SK-N-SH (cell line): ENCODE measurements around the gene NLRP7. TPM values are rescaled to one million over a fixed set of nuclear protein-coding genes. Genes with fewer than 3 reads are reported as not detected.

Source experiments
- CTCF ChIA-PET: fragments of 300-600, 350-600 bp; formaldehyde crosslinking; extraction: SDS; loops from one replicate; lab custom pipeline; 2021; lab: Yijun Ruan, JAX
- POLR2A ChIA-PET: fragments of 350-600 bp; sonication (Branson Sonifier 250); formaldehyde crosslinking; extraction: SDS; loops from one replicate; lab custom pipeline; 2020; ENCODE audit warnings: antibody characterized with exemption, inconsistent platforms; lab: Yijun Ruan, JAX
- DNase-seq: peaks from one replicate; pipeline ENCODE4 v3.0.0; 2012
- H2AFZ ChIP-seq: fragments of 200-600 bp; sonication (generic); 2 replicates; pipeline ENCODE4 v1.8.1; 2016; ENCODE audit warnings: antibody characterized with exemption, mild to moderate bottlenecking, low read depth
- H3F3A ChIP-seq: fragments of 200-600 bp; sonication (generic); replicated peaks from 2 replicates; pipeline ENCODE3; 2016; ENCODE audit warnings: antibody characterized with exemption, mild to moderate bottlenecking; ENCODE audit not compliant: insufficient read depth
- H3K27ac ChIP-seq, 2 experiments: fragments of 200-500 bp in 1 of 2; fragments of 200-600 bp in 1 of 2; sonication (Bioruptor generic) in 1 of 2; sonication (generic), shearing (Covaris generic) in 1 of 2; 2 replicates each; pipeline versions ENCODE4 v1.5.1 to v1.6.1; 2014 to 2016; ENCODE audit warnings: low read depth in 2 of 2, inconsistent platforms in 1 of 2, low read length in 1 of 2, mild to moderate bottlenecking in 1 of 2, mixed read lengths in 1 of 2
- H3K27me3 ChIP-seq: fragments of 200-600 bp; sonication (generic), shearing (Covaris generic); 2 replicates; pipeline ENCODE4 v1.6.1; 2016; ENCODE audit warnings: mixed run types; ENCODE audit not compliant: insufficient read depth
- H3K36me3 ChIP-seq, 2 experiments: fragments of 200-500 bp in 1 of 2; fragments of 200-600 bp in 1 of 2; sonication (Bioruptor generic) in 1 of 2; sonication (generic) in 1 of 2; replicated peaks in 1 of 2; 2 replicates each; pipeline versions ENCODE3 to v1.5.1; 2014 to 2016; ENCODE audit warnings: low read length in 1 of 2, mild to moderate bottlenecking in 1 of 2; ENCODE audit not compliant: insufficient read depth in 2 of 2, control insufficient read depth in 1 of 2
- H3K4me1 ChIP-seq, 2 experiments: fragments of 200-500 bp in 1 of 2; fragments of 200-600 bp in 1 of 2; sonication (Bioruptor generic) in 1 of 2; sonication (generic), shearing (Covaris generic) in 1 of 2; 2 replicates each; pipeline versions ENCODE4 v1.5.1 to v1.6.1; 2014 to 2016; ENCODE audit warnings: low read depth in 1 of 2, low read length in 1 of 2, mixed run types in 1 of 2; ENCODE audit not compliant: insufficient read depth in 2 of 2, control insufficient read depth in 1 of 2
- H3K4me2 ChIP-seq: fragments of 200-600 bp; sonication (generic), shearing (Covaris generic); 2 replicates; pipeline ENCODE4 v1.6.1; 2017; ENCODE audit warnings: mixed run types
- H3K4me3 ChIP-seq, 2 experiments: fragments of 200-500 bp in 1 of 2; fragments of 200-600 bp in 1 of 2; sonication (Bioruptor generic) in 1 of 2; sonication (generic), shearing (Covaris generic) in 1 of 2; 2 replicates each; pipeline versions ENCODE4 v1.5.1 to v1.8.1; 2014 to 2016; ENCODE audit warnings: low read depth in 2 of 2, inconsistent platforms in 1 of 2, low read length in 1 of 2, mild to moderate bottlenecking in 1 of 2, mixed read lengths in 1 of 2, moderate library complexity in 1 of 2
- H3K79me2 ChIP-seq: fragments of 200-600 bp; sonication (generic); 2 replicates; pipeline ENCODE4 v1.8.1; 2017; ENCODE audit warnings: mild to moderate bottlenecking; ENCODE audit not compliant: insufficient read depth
- H3K9ac ChIP-seq: fragments of 200-600 bp; sonication (generic); 2 replicates; pipeline ENCODE4 v1.6.1; 2017; ENCODE audit warnings: mixed run types
- H3K9me2 ChIP-seq: fragments of 200-600 bp; sonication (generic); 2 replicates; pipeline ENCODE4 v1.6.1; 2017; ENCODE audit warnings: mixed run types
- H3K9me3 ChIP-seq: fragments of 200-600 bp; sonication (generic); 2 replicates; pipeline ENCODE4 v1.6.1; 2017; ENCODE audit warnings: mixed run types, mild to moderate bottlenecking, moderate library complexity
- H4K20me1 ChIP-seq: fragments of 200-600 bp; sonication (generic); 2 replicates; pipeline ENCODE4 v1.6.1; 2017; ENCODE audit warnings: mild to moderate bottlenecking, mixed run types; ENCODE audit not compliant: insufficient read depth
- EP300 ChIP-seq, 2 experiments: IDR thresholded peaks; 2 replicates each; pipeline versions ENCODE4 v1.4.0 to v1.6.1; 2012; ENCODE audit warnings: borderline replicate concordance in 1 of 2, low read depth in 1 of 2, low read length in 1 of 2
- FOXJ3 ChIP-seq: sonication (generic); formaldehyde crosslinking; IDR thresholded peaks from 2 replicates; pipeline ENCODE4 v1.5.1; 2020; ENCODE audit warnings: mild to moderate bottlenecking, missing genetic modification reagents
- FOXM1 ChIP-seq: IDR thresholded peaks from 2 replicates; pipeline ENCODE4 v1.4.0; 2012; ENCODE audit warnings: low read depth, mild to moderate bottlenecking
- IRF3 ChIP-seq: fragments of 150-350 bp; IDR thresholded peaks from 2 replicates; pipeline ENCODE4 v1.6.1; 2016; ENCODE audit warnings: mild to moderate bottlenecking, low read depth, low read length
- MEF2A ChIP-seq: IDR thresholded peaks from 2 replicates; pipeline ENCODE4 v1.4.0; 2012; ENCODE audit warnings: low read depth, borderline replicate concordance
- POLR2AphosphoS5 ChIP-seq: IDR thresholded peaks from 2 replicates; pipeline ENCODE4 v1.6.1; 2012; ENCODE audit warnings: low read depth, low read length
- RAD21 ChIP-seq: IDR thresholded peaks from 2 replicates; pipeline ENCODE4 v1.6.1; 2012; ENCODE audit warnings: mild to moderate bottlenecking, low read length
- RCOR1 ChIP-seq: fragments of 150-350 bp; IDR thresholded peaks from 2 replicates; pipeline ENCODE4 v1.6.1; 2017; ENCODE audit warnings: antibody characterized with exemption, low read length
- REST ChIP-seq: IDR thresholded peaks from 2 replicates; pipeline ENCODE4 v1.6.1; 2012; ENCODE audit warnings: mild to moderate bottlenecking, low read depth, low read length, moderate library complexity
- SIN3A ChIP-seq: IDR thresholded peaks from 2 replicates; pipeline ENCODE4 v1.6.1; 2012; ENCODE audit warnings: low read depth, mild to moderate bottlenecking, low read length, moderate library complexity, borderline replicate concordance
- SMC3 ChIP-seq: IDR thresholded peaks from 2 replicates; pipeline ENCODE4 v1.6.1; 2012; ENCODE audit warnings: low read depth, low read length, improper control_type of control experiment
- TAF1 ChIP-seq: IDR thresholded peaks from 2 replicates; pipeline ENCODE4 v1.6.1; 2012; ENCODE audit warnings: low read depth, mild to moderate bottlenecking, low read length, moderate library complexity, borderline replicate concordance
- TCF12 ChIP-seq: IDR thresholded peaks from 2 replicates; pipeline ENCODE4 v1.4.0; 2012
- YY1 ChIP-seq: IDR thresholded peaks from 2 replicates; pipeline ENCODE4 v1.4.0; 2012; ENCODE audit warnings: low read depth, mild to moderate bottlenecking
- WGBS: methylation state at CpG from one replicate; pipeline ENCODE4 v1.1.6; 2017; ENCODE audit warnings: low lambda C conversion rate; 5-methylcytosine and 5-hydroxymethylcytosine counted together
- polyA plus RNA-seq, 3 experiments: library from polyadenylated mRNA; depleted of rRNA; stranded (reverse); fragments of >200 nt; gene quantifications; 2 replicates each; pipeline ENCODE4 v1.2.3, GENCODE V29; 2012
- TF ChIP-seq, protein P1 (sequence below): fragments of 200-600 bp; sonication (generic); IDR thresholded peaks from 2 replicates; pipeline ENCODE4 v1.6.1; 2017; ENCODE audit warnings: antibody characterized with exemption, mild to moderate bottlenecking, moderate library complexity
- TF ChIP-seq, protein P2 (sequence below): IDR thresholded peaks from 2 replicates; pipeline ENCODE4 v1.4.0; 2012; ENCODE audit warnings: low read depth, borderline replicate concordance

NLRP7 gene
- polyA plus RNA-seq, 1 of the 3 experiments (the other 2 are of a cell fraction): not detected

DNA sequence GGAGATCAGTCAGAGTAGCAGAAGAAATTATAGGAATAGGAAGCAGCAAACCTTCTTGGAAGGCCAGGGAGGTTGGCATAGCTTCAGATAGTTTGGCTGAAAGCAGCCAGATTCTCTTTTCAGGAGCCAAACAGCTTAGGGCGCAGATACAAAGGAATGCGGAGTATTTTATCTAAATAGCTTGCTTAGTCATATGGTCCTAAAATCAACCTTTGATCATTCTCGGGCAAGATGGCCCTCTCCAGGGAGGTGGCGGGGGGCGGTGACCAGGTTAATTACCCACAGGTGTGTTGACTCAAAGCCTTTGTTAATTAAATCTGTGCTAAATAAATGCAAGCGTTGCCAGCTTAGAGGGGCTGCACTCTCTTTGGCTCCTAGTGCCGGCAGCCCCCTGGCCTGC is 53.9 kb downstream of the NLRP7 start:
- Histone ChIP-seq H3K79me2 (no peaks in the 10 kb centered on the region), H3K9me2 (no peaks in the 10 kb centered on the region), H3K27me3 (peaks cover 41% of the 10 kb centered on the region), H3K36me3 (no peaks in the 10 kb centered on the region), H2AFZ (no peak overlapping the region), H3K4me3 (no peak overlapping the region), H3K4me1 (no peaks in the 10 kb centered on the region), H3K9ac (no peak overlapping the region), H4K20me1 (no peaks in the 10 kb centered on the region), H3K4me2 (no peak overlapping the region), H3K9me3 (no peaks in the 10 kb centered on the region), H3K27ac (no peak overlapping the region), H3F3A (no peaks in the 10 kb centered on the region)
- no peak for DNase-seq
- WGBS: 31% methylated on average over 7 of the region's 7 CpGs
- POLR2A ChIA-PET: interaction anchor here (0.6 kb wide), 1 partner anchor 19 kb away, joined by 3 read pairs; no protein-coding TSS in a partner anchor
- CTCF ChIA-PET: no interaction called here
- TF ChIP-seq EP300 (IDR thresholded peaks at IDR 0.05; ENCODE audit: borderline replicate concordance in 1 of 2, low read depth in 1 of 2, low read length in 1 of 2) (no peak), TAF1 (no peak), FOXM1 (no peak), IRF3 (no peak), RAD21 (no peak), YY1 (no peak), FOXJ3 (CRISPR knock-in tag) (no peak), SIN3A (no peak), REST (no peak), MEF2A (no peak), TCF12 (no peak), RCOR1 (no peak), SMC3 (no peak), POLR2AphosphoS5 (no peak)
- TF ChIP-seq, protein P1, sequence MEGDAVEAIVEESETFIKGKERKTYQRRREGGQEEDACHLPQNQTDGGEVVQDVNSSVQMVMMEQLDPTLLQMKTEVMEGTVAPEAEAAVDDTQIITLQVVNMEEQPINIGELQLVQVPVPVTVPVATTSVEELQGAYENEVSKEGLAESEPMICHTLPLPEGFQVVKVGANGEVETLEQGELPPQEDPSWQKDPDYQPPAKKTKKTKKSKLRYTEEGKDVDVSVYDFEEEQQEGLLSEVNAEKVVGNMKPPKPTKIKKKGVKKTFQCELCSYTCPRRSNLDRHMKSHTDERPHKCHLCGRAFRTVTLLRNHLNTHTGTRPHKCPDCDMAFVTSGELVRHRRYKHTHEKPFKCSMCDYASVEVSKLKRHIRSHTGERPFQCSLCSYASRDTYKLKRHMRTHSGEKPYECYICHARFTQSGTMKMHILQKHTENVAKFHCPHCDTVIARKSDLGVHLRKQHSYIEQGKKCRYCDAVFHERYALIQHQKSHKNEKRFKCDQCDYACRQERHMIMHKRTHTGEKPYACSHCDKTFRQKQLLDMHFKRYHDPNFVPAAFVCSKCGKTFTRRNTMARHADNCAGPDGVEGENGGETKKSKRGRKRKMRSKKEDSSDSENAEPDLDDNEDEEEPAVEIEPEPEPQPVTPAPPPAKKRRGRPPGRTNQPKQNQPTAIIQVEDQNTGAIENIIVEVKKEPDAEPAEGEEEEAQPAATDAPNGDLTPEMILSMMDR: no peak
- TF ChIP-seq, protein P2, sequence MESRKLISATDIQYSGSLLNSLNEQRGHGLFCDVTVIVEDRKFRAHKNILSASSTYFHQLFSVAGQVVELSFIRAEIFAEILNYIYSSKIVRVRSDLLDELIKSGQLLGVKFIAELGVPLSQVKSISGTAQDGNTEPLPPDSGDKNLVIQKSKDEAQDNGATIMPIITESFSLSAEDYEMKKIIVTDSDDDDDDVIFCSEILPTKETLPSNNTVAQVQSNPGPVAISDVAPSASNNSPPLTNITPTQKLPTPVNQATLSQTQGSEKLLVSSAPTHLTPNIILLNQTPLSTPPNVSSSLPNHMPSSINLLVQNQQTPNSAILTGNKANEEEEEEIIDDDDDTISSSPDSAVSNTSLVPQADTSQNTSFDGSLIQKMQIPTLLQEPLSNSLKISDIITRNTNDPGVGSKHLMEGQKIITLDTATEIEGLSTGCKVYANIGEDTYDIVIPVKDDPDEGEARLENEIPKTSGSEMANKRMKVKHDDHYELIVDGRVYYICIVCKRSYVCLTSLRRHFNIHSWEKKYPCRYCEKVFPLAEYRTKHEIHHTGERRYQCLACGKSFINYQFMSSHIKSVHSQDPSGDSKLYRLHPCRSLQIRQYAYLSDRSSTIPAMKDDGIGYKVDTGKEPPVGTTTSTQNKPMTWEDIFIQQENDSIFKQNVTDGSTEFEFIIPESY: no peak
